ENCODE measurements around the gene GRK3.

GRK3 gene

DNA sequence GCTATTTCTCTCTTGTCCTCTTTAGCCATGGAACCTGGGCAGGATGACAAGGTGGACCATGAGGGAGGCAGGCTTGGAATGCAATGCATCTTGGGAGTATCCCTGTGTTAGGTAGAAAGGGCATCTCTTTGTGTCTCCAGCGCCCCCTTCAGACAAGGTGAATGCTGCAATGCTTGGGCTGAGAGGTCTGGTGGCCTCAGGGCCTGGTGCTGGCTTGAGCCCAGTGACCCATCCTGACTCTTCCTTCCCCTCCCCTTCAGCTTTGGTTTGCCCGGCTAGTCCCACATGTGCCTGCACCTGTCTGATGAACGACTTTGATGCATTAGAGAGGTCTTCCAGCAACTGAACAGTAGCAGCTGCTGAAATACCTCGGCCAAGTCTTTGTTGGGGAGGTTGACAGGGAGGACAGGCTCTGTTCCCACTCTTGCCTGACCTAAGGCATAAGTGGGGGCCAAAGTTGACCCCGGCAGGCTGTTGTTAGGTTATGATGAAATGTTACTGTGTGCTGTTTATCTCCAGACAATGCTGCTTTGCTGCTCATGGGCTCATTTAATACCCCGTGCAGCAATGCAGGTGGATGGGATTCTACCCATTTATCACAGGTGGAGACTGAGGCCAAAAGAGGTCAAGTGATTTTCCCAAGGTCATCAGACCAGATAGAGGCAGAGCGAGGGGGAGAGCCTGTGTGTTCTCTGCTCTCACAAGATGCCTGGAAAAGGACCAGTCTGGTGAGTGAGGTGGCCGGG, 200.0 kb downstream of the GRK3 start:
- no peak for DNase-seq

DNA sequence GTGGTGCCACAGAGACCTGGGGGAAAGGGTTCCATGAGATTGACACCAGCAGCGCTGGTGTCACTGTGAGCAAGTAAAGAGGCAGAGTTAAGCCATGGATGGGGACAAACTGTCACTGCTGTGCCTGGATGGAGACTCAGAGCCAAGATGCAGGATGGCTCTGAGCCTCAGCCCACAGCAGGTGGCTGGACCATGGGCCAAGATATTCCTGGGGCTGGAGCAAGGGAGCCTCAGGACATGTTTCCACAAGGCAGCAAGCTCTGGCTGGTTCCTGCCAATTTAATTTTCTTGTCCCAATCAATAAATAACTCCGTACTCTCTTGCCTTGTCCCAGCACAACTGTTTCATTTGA, 200.5 kb downstream of the GRK3 start:
- DNase-seq: peak in 1 of 2 experiments; percentile 62

DNA sequence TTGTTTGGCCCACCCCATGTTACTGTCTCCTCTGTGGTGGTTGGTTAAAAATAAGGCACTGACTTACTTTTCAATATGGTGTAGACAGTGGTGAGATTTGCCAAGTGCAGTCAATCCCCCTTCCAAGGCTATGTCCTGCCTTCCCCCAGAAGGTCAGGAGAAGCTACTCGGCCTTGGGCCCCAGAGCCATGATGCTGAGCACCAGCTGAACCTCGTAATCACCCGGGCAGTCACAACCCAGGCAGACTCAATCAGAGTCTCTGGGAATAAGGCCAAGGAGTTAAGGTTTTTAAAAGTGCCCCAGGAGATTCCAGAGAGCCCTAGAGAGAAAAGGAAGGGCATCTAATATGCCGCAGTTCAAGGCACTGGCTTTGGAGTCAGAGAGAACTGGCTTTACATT, 201.3 kb downstream of the GRK3 start:
- no peak for DNase-seq

DNA sequence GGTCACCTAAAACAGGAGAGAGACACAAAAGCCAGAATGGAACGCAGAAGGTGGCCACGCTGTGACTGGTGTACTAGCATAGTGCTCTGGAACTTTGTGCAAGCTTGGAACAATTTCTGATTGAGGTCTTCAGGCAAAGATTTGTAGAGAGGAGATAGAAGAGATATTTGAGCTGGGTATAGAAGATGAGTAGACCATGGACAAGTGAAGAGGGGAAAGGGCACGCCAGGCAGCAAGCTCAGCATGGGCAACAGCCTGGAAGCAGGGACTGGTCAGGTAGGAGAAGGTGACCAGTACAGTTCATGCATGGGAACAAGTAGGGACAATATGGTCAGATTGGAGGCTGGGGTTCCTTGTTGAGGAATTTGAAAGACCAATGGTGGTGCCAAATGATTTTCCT, 201.9 kb downstream of the GRK3 start:
- no peak for DNase-seq

DNA sequence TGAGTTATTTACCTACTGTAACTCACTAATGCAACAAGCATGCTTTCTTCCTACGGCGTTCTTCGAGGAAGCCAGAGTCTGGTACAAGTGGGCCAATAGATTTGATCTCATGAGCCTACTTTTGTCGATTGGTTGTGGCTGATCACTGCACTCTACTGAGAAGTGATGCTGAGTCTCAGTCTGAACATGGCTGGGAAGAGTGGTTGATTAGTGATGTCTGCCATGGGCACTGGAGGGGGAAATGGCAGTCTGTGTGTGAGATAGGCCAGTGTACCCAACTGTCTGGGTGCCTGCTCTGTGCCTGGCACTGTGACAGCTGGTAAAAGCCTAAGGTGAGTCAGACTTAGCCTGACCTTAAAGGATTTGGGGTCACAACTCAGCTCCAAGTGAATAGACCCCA, 205.9 kb downstream of the GRK3 start:
- no peak for DNase-seq

DNA sequence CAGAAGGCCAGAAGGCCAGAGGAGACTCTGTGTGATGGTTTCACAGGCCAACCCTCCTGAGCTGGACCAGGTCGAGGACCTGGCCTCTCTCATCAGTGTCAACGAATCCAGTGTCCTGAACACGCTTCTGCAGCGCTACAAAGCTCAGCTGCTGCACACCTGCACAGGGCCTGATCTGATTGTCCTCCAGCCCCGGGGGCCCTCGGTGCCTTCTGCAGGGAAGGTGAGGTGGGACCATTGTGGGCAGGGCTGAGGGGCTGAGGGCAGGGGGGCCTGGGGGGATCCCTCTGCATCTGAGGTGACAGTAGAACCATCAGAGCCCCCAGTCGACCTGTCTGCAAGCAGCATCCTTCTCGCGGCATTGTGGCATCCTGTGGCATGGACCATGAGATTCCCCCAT, 207.8 kb downstream of the GRK3 start:
- no peak for DNase-seq

DNA sequence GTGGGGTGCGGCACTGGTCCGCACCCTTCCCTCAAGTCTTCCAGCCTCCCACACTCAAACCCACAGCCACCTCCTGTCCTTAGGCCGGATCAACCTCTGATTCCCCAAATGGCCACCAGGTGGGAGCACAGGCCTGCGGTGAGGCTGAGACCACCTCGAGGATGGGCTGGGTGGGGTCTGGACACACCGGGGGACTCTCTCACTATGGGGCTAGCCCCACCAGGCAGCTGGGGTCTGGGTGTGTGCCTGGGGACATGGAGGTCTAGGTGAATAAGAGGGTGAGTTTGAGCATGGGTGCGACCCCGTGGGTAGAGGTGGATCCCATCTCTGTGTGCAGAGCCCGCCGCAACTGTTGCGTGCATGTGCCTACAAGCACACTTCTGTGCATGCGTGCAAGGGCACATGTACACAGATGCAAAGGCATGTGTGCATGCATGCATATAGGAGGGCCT, 210.1 kb downstream of the GRK3 start:
- DNase-seq: no peak

DNA sequence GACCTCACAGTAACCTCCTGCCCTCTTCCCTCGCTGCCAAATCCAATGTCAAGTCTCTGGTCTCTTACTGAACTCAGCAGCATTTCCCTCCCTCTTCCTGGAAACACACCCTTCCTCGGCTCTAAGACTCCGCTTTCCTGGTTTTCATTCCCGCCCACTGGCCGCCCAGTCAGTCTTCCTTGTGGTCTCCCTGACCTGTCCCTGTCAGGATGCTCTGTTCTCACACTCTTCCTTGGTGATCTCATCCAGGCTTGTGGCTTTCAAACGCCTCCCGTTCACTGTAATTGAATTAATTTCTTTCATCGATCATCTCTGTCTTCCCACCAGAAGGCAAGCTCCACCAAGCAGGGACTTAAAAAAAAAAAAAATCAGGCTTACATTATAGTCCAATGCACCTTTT, 211.1 kb downstream of the GRK3 start:
- no peak for DNase-seq

DNA sequence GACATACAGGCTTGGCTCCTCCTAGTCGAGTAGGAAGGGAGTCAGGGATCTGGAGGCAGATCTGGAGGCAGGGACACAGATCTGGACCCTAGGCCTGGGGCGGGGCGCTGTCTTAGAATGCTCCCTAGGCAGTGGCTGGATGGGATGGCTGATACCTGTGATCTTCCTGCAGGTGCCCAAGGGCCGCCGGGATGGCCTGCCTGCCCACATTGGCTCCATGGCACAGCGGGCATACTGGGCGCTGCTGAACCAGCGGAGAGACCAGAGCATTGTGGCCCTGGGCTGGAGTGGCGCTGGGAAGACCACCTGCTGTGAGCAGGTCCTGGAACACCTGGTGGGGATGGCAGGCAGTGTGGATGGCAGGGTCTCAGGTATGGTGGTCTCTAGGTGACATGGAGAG, 212.9 kb downstream of the GRK3 start:
- no peak for DNase-seq

DNA sequence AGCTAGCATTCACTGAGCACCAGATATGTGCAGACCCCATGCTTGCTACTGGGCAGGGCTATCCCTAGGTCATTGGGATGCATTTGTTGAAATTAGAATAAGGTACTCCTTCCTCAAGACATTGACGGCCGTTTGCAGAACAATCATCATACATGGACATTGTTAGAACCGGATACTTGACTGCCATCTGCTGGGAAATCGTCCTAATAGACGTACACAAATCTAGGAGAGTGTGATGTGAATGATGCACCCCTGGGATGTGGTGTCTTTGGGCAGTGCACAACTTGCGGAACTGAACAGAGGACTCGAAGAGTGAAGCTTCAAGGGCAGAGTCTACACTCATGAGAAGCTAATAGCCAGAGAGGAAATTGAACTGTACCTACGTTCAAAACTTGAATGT, 213.4 kb downstream of the GRK3 start:
- no peak for DNase-seq
